Small intestine (tissue), 7 donors: ENCODE data around the gene MNT. TPM values are rescaled to one million over a fixed set of nuclear protein-coding genes. Genes with fewer than 3 reads are reported as not detected.

Source experiments
- DNase-seq, 2 donors: peaks; one replicate each; pipeline versions ENCODE4 v3.0.0 to v3.0.0-alpha.2; 2013
- FAIRE-seq: peaks from 2 replicates; lab custom pipeline; 2012; peaks lifted over from hg19 to GRCh38; lab: Jason Lieb, UNC
- H3K27ac ChIP-seq, 3 donors: one replicate each; pipeline ENCODE4 v1.5.1; 2013; ENCODE audit warnings: low read length in 2 of 3, mild to moderate bottlenecking in 2 of 3, control low read depth in 1 of 3, inconsistent platforms in 1 of 3, low read depth in 1 of 3, moderate library complexity in 1 of 3
- H3K27me3 ChIP-seq, 3 donors: one replicate each; pipeline ENCODE4 v1.6.1; 2013; ENCODE audit warnings: low read length in 3 of 3, inconsistent platforms in 1 of 3; ENCODE audit not compliant: control insufficient read depth in 3 of 3, insufficient read depth in 3 of 3
- H3K36me3 ChIP-seq, 3 donors: one replicate each; pipeline ENCODE4 v1.6.1; 2013; ENCODE audit warnings: low read length in 3 of 3, inconsistent platforms in 1 of 3, low read depth in 1 of 3, mild to moderate bottlenecking in 1 of 3, moderate library complexity in 1 of 3; ENCODE audit not compliant: control insufficient read depth in 3 of 3, insufficient read depth in 2 of 3
- H3K4me1 ChIP-seq, 3 donors: one replicate each; pipeline ENCODE4 v1.6.1; 2013; ENCODE audit warnings: low read length in 2 of 3, inconsistent platforms in 1 of 3, low read depth in 1 of 3, mild to moderate bottlenecking in 1 of 3, moderate library complexity in 1 of 3; ENCODE audit not compliant: control insufficient read depth in 3 of 3, insufficient read depth in 2 of 3
- H3K4me3 ChIP-seq, 3 donors: one replicate each; pipeline ENCODE4 v1.5.1; 2013; ENCODE audit warnings: low read length in 3 of 3, control low read depth in 1 of 3, inconsistent platforms in 1 of 3, low read depth in 1 of 3, mild to moderate bottlenecking in 1 of 3, moderate library complexity in 1 of 3
- H3K9me3 ChIP-seq, 2 donors: one replicate each; pipeline ENCODE4 v1.6.1; 2013; ENCODE audit warnings: low read depth in 1 of 2, low read length in 1 of 2; ENCODE audit not compliant: control insufficient read depth in 2 of 2, insufficient read depth in 1 of 2
- WGBS, 3 donors: extraction: QIAGEN DNeasy Blood & Tissue Kit; methylation state at CpG; one replicate each; pipeline ENCODE4 v1.1.7; 2013; 5-methylcytosine and 5-hydroxymethylcytosine counted together
- polyA plus RNA-seq, 4 donors: library from polyadenylated mRNA; stranded (reverse) in 3 of 4; unstranded in 1 of 4; fragments of 200-250 nt in 3 of 4; fragments of 120-200 nt in 1 of 4; gene quantifications; one replicate each; pipeline versions ENCODE4 v1.2.1 to v1.2.3, GENCODE V29; 2013
- donor health status: healthy with polysubstance abuse.
- donor health status: control.
- donor health status: control.
- donor health status: Bipolar disorder and iron deficiency.
- donor health status: healthy.

The MNT gene
- polyA plus RNA-seq, 4 donors: 4.2 to 18.9 (median 8.1) TPM

DNA sequence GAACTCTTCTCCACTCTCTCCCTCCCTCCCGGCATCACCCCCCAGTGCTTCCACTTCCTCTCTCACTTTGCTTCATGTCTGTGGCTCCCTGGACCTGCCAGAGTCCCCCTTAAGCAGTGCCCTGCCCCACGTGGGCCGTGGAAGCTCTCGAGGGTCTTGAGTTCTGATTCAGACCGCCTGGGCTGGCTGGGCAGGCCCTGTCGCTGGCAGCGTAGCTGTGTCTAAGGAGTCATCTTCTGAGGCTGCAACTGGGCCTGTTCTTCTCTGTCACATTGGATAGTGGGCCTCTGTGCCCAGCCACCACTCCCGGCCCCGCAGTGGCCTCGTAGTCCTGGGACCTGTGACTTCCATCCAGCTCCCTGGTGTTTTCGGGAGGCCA lies 30.7 kb downstream of the MNT start:
- DNase-seq: no peak
- no peaks in the 10 kb centered on the region for H3K9me3 ChIP-seq
- FAIRE-seq: no peak
- 89 to 94% (median 91%) methylated on average over 11 of the region's 11 CpGs for WGBS, 3 donors
- H3K27ac ChIP-seq: no peak overlapping the region
- H3K4me1 ChIP-seq: no peaks in the 10 kb centered on the region
- no peak overlapping the region for H3K4me3 ChIP-seq
- H3K36me3 ChIP-seq: peaks cover 2 to 90% (median 2%) of the 10 kb centered on the region in 3 donors
- H3K27me3 ChIP-seq: no peaks in the 10 kb centered on the region

- WGBS, 3 donors: 68 to 91% (median 80%) methylated on average over 16 to 20 of the region's 20 CpGs
- DNase-seq (no peak), FAIRE-seq (no peak)
- Histone ChIP-seq H3K27me3 (no peaks in the 10 kb centered on the region), H3K9me3 (no peaks in the 10 kb centered on the region), H3K4me1 (no peaks in the 10 kb centered on the region), H3K27ac (no peak overlapping the region), H3K4me3 (no peak overlapping the region), H3K36me3 (peaks cover 2 to 92% (median 2%) of the 10 kb centered on the region in 3 donors)
Measured at GRCh38 chr17:2369551-2370210, 31.2 kb downstream of the MNT start.

DNA sequence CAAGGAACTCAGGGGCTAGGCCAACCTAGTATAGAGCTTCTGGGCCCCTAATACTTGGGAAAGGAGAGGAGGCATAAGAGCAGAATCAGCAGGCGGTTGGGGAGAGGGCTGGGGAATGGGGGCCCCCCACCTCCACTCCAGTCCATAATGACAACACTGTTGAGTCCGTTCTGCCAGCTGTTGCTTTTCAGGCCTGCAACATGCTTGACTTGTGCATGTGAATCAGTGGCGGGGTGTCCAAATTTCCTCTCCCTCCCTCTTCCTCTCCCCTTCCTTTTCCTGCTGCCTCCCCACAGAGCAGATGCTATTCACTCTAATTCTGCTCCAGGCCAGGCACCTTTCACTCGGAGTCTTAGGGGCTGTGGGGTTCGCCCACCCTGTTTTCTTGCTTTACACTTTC lies 31.8 kb downstream of the MNT start:
- 72 to 92% (median 83%) methylated on average over 5 of the region's 5 CpGs for WGBS, 3 donors
- Histone ChIP-seq H3K9me3 (no peaks in the 10 kb centered on the region), H3K36me3 (peaks cover 2 to 92% (median 2%) of the 10 kb centered on the region in 3 donors), H3K4me1 (no peaks in the 10 kb centered on the region), H3K27ac (no peak overlapping the region), H3K4me3 (no peak overlapping the region), H3K27me3 (no peaks in the 10 kb centered on the region)
- DNase-seq (no peak), FAIRE-seq (no peak)

DNA sequence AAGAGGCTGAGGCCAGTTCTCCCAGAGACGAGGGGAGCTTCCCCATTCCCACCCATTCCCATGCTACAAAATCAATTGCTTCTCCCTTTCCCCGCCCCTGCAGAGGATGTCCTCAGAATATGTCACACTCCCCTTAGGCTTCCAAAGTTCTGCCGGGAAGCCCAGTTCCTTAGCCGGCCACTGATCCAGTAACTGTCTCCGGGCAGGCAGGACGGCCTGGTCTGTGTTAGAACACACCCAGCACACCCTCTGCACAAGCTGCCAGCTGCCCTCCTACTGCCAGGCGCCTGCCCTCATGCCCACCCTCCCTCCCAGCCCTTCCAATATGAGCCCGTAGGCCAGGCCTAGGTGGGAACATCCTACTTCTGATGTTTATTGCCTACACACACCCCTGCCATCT lies 32.5 kb downstream of the MNT start:
- Histone ChIP-seq H3K36me3 (peaks cover 2 to 94% (median 2%) of the 10 kb centered on the region in 3 donors), H3K27ac (no peak overlapping the region)

DNA sequence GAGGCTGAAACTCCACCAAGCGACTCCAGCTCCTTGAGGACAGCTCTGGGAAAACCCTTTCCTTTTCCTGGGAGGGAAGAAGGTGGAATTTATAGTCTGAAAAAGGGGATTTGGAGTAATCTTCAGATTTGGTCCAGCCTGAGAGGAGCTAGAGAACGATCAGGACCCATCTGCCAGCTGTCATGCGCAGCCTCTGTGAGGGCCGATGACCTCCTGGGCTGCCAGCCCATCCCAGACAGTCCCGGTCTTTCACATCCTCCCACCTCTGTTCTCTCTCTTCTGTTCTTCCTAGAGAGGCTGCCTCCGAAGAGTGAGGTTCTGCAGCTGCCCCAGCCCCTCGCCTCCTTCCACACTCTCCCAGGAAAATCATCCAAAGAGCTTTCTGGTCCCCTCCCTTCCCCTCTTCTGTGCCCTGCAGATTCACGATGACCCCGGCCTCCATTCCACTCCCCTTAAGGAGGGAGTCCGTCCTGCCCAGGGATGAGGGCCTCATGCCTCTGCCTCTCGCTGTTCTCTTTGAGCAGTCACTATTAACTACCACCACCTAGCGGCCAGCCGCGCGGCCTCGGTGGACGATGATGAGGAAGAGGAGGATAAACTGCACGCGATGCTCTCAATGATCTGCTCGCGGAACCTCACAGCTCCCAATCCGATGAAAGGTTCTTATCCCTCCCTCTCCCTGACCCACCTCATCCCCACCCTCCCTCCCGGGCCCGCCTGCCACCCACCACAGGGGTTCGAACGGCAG lies 33.9 kb downstream of the MNT start:
- peaks cover 2 to 95% (median 2%) of the 10 kb centered on the region in 3 donors for H3K36me3 ChIP-seq
- no peak overlapping the region for H3K4me3 ChIP-seq
- FAIRE-seq (no peak), DNase-seq (no peak)
- H3K27me3 ChIP-seq: no peaks in the 10 kb centered on the region
- 86 to 94% (median 91%) methylated on average over 26 of the region's 26 CpGs for WGBS, 3 donors
- H3K27ac ChIP-seq: no peak overlapping the region
- H3K4me1 ChIP-seq: no peaks in the 10 kb centered on the region
- H3K9me3 ChIP-seq: no peaks in the 10 kb centered on the region

More for the DNA sequence above, 32.5 kb downstream of the MNT start:
- Histone ChIP-seq H3K9me3 (no peaks in the 10 kb centered on the region), H3K4me1 (no peaks in the 10 kb centered on the region), H3K4me3 (no peak overlapping the region), H3K27me3 (no peaks in the 10 kb centered on the region)
- no peak for FAIRE-seq
- DNase-seq: no peak
- WGBS, 3 donors: 82 to 93% (median 83%) methylated on average over 8 of the region's 8 CpGs

DNA sequence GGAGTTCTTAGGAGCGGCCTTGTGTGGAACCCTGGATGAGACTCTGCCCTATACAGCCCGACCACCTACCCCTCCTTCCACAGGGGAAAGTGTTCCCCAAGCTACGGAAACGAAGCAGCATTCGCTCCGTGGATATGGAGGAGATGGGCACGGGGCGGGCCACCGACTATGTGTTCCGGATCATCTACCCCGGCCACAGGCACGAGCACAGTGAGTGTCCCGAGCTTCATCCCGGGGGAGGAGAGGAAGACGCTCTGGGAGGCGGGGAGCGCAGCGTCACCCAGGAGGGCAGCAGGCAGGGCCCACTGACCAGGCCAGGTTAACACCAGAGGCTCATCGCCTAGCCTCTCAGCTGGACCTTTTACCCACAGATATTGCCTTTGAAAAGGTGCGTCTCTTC lies 35.7 kb downstream of the MNT start:
- H3K36me3 ChIP-seq: peaks cover 2 to 87% (median 2%) of the 10 kb centered on the region in 3 donors
- no peaks in the 10 kb centered on the region for H3K4me1 ChIP-seq
- no peaks in the 10 kb centered on the region for H3K27me3 ChIP-seq
- no peak overlapping the region for H3K27ac ChIP-seq
- DNase-seq (no peak), FAIRE-seq (no peak)
- 93 to 96% (median 93%) methylated on average over 20 of the region's 20 CpGs for WGBS, 3 donors
- H3K9me3 ChIP-seq: no peaks in the 10 kb centered on the region
- no peak overlapping the region for H3K4me3 ChIP-seq

DNA sequence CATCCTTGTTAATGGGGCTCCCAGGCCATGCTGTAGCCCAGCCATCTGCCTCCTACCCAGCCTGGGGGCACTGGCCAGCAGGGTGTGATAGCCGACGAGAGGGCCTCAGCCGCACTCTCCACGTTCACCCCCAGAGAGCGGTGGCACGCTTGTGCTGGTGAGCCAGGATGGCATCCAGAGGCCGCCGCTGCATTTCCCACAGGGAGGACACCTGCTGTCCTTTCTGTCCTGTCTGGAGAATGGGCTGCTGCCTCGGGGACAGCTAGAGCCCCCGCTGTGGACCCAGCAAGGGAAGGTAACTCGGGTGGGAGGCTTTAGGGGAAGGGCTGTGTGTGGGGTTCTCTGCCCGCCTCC lies 36.1 kb downstream of the MNT start:
- 90 to 94% (median 90%) methylated on average over 12 of the region's 12 CpGs for WGBS, 3 donors
- FAIRE-seq: no peak

DNA sequence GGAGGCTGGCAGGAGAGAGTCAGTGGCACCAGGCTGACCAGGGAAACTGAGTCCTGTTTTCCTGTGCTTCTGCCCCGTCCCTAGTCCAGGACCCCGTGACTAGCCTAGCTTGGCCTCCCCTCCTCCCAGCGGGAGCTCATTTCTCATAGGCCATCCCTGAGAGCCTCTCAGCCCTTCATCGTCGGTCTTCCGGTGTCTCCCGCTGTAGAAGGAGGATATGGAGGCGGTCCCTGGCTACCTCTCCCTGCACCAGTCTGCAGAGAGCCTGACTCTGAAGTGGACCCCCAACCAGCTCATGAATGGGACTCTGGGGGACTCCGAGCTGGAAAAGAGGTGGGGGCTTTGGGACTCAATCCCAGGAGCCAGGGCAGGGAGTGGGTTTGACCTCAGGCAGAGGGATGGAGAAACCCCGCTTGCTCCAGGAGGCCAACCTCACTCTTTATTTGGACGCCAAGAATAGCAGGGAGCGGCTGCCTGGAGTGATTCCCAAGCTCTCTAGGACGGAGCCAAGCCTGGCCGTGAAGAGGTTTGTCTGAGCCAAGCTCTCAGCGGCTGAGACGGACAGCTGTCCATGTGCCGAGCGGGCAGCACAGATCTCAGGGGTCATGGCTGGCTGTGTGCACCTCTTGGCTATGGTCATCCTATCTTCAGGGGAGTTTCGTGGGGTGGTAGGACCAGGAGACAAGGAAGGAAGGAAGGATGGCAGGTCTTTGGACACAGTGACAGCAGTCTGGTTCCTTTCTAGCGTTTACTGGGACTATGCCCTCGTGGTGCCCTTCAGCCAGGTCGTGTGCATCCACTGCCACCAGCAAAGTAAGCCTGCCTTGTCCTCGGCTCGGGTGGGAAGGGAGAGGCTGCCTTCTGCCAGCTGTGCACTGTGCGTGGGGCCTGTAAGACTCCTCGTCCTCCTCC lies 36.8 kb downstream of the MNT start:
- FAIRE-seq: no peak

More for the DNA sequence above, 36.1 kb downstream of the MNT start:
- Histone ChIP-seq H3K27ac (no peak overlapping the region), H3K9me3 (no peaks in the 10 kb centered on the region), H3K4me3 (no peak overlapping the region), H3K36me3 (peaks cover 2 to 85% (median 2%) of the 10 kb centered on the region in 3 donors), H3K27me3 (no peaks in the 10 kb centered on the region), H3K4me1 (peaks cover 0 to 1% (median under 1%) of the 10 kb centered on the region in 3 donors)
- no peak for DNase-seq

More for the DNA sequence above, 36.8 kb downstream of the MNT start:
- no peak for DNase-seq
- peaks cover 0 to 7% (median 2%) of the 10 kb centered on the region in 3 donors for H3K4me1 ChIP-seq
- H3K9me3 ChIP-seq: no peaks in the 10 kb centered on the region
- no peak overlapping the region for H3K4me3 ChIP-seq
- peaks cover 2 to 83% (median 2%) of the 10 kb centered on the region in 3 donors for H3K36me3 ChIP-seq
- 75 to 92% (median 87%) methylated on average over 24 to 26 of the region's 26 CpGs for WGBS, 3 donors
- no peaks in the 10 kb centered on the region for H3K27me3 ChIP-seq
- no peak overlapping the region for H3K27ac ChIP-seq
